Measurements from ENCODE around the gene PSMA1. TPM values are rescaled to one million over a fixed set of nuclear protein-coding genes. Genes with fewer than 3 reads are reported as not detected.

The PSMA1 gene
- total and polyA plus RNA-seq, 12 donors = 92.4 to 304 (median 139) TPM

DNA sequence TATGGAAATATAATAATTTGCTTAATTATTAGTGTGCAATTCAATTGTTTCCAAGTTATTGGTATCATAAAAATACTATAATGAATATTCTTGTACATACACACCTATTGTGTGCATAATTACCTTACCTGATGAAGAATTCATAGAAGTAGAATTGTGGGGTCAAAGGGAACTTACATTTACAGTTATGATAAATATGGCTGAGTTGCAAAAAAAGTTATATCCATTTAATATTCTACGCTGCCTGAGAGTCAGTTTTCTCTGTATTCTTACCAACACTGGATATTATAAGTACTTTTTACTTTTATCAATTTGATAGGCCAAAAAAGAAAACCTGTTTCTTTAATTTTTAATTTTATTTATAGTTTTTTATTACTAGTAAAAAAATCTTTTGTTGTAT lies 2.1 kb upstream of the PSMA1 start:
- no peaks in the 10 kb centered on the region for H3K27me3 ChIP-seq
- intact Hi-C loops (cut with DNase I) = no loop called here
- WGBS, 4 donors = 95 to 100% (median 97%) methylated on average over 1 of the region's 1 CpG

DNA sequence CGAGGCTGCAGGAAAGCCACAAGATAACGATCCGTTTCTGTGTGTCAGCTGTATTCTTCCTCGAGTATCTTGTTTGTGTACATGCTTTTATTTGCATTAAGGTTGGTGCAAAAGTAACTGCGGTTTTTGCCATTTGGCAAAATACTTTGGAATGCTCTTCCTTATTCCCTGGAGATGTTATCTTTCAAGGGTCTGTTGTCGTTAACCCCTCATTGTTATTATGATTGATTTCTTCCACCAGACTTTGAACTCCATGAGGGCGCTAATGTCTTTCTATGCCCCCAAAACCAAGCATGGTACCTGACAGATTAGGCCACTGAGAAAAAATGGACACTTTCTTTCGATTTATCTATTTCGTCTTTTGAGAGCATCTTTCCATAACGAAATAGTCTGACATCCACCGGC lies 563 bp upstream of the PSMA1 start:
- Histone ChIP-seq H3K27ac (peak overlapping the region in 3 of 5 donors; percentile 85 to 95 (median 92)), H3K4me3 (peak overlapping the region; percentile 4 to 84 (median 81)), H3K4me1 (replicated peaks in 1 of 2) (peaks cover 12 to 18% of the 10 kb centered on the region in 2 donors), H3K27me3 (no peaks in the 10 kb centered on the region), H3K36me3 (replicated peaks in 1 of 2) (peaks cover 0 to 21% of the 10 kb centered on the region in 2 donors), H3K9me3 (replicated peaks in 1 of 3) (no peaks in the 10 kb centered on the region)
- intact Hi-C loops (cut with DNase I) = no loop called here
- no peak for TF ChIP-seq POLR2A (IDR thresholded peaks at IDR 0.05)
- TF ChIP-seq, protein P1, sequence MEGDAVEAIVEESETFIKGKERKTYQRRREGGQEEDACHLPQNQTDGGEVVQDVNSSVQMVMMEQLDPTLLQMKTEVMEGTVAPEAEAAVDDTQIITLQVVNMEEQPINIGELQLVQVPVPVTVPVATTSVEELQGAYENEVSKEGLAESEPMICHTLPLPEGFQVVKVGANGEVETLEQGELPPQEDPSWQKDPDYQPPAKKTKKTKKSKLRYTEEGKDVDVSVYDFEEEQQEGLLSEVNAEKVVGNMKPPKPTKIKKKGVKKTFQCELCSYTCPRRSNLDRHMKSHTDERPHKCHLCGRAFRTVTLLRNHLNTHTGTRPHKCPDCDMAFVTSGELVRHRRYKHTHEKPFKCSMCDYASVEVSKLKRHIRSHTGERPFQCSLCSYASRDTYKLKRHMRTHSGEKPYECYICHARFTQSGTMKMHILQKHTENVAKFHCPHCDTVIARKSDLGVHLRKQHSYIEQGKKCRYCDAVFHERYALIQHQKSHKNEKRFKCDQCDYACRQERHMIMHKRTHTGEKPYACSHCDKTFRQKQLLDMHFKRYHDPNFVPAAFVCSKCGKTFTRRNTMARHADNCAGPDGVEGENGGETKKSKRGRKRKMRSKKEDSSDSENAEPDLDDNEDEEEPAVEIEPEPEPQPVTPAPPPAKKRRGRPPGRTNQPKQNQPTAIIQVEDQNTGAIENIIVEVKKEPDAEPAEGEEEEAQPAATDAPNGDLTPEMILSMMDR (IDR thresholded peaks at IDR 0.05) = no peak
- DNase-seq = no peak
- WGBS, 4 donors = 11 to 25% (median 16%) methylated on average over 8 to 11 of the region's 11 CpGs

More for the DNA sequence above, 2.1 kb upstream of the PSMA1 start:
- H3K4me3 ChIP-seq = no peak overlapping the region
- H3K9me3 ChIP-seq (replicated peaks in 1 of 3) = no peaks in the 10 kb centered on the region
- peaks cover 0 to 6% of the 10 kb centered on the region in 2 donors for H3K36me3 ChIP-seq (replicated peaks in 1 of 2)
- peaks cover 12 to 18% of the 10 kb centered on the region in 2 donors for H3K4me1 ChIP-seq (replicated peaks in 1 of 2)
- no peak overlapping the region for H3K27ac ChIP-seq
- no peak for DNase-seq
- TF ChIP-seq, protein P1 (IDR thresholded peaks at IDR 0.05) = no peak
- no peak for TF ChIP-seq POLR2A (IDR thresholded peaks at IDR 0.05)

DNA sequence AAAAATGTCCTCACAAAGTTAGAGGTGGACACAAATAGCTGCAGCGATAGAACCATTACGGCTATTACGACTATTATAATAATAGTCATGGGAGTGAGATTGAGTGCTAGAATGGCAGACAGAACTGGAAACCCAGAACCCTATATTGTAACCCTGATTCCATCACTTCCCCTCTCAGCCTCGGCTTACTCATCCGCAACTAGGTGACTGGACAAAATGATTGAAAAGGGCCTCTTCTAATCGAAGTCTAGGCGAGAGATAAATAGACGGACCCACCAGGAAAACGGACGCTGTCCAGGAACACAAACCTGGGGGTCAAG lies 629 bp downstream of the PSMA1 start:
- peaks cover 0 to 33% of the 10 kb centered on the region in 2 donors for H3K36me3 ChIP-seq (replicated peaks in 1 of 2)
- no peak for TF ChIP-seq POLR2A (IDR thresholded peaks at IDR 0.05)
- TF ChIP-seq, protein P1 (IDR thresholded peaks at IDR 0.05) = no peak
- peak in 1 of 7 donors; percentile 21 for DNase-seq
- H3K27ac ChIP-seq = peak overlapping the region; percentile 75 to 95 (median 92)
- H3K4me1 ChIP-seq (replicated peaks in 1 of 2) = peaks cover 12 to 18% of the 10 kb centered on the region in 2 donors
- no peaks in the 10 kb centered on the region for H3K27me3 ChIP-seq
- intact Hi-C loops (cut with DNase I) = no loop called here
- no peaks in the 10 kb centered on the region for H3K9me3 ChIP-seq (replicated peaks in 1 of 3)
- 1% methylated on average over 10 of the region's 10 CpGs for WGBS, 4 donors
- peak overlapping the region; percentile 60 to 84 (median 81) for H3K4me3 ChIP-seq

DNA sequence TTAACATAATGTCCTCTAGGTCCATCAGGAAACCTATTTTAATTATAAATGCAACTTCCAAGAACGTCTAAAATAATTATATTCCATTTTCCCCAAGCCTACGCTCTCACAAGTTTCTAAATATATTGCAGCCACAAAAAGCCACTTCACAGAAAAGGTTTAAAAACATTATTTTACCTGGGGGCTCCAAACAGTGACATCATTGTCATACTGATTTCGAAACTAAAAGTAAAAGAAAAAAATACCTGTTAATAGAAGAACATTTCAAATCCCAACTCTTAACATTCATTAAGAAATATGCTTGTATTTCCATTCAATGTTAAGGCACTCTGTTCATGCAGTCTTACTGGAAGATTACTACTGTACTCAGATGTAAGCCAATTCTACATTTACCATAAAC lies 1.4 kb downstream of the PSMA1 start:
- Histone ChIP-seq H3K9me3 (replicated peaks in 1 of 3) (no peaks in the 10 kb centered on the region), H3K36me3 (replicated peaks in 1 of 2) (peaks cover 0 to 40% of the 10 kb centered on the region in 2 donors), H3K4me3 (peak overlapping the region in 1 of 4 donors; percentile 82), H3K27me3 (no peaks in the 10 kb centered on the region), H3K4me1 (replicated peaks in 1 of 2) (peaks cover 12 to 18% of the 10 kb centered on the region in 2 donors), H3K27ac (peak overlapping the region in 1 of 5 donors; percentile 92)
- intact Hi-C loops (cut with DNase I) = no loop called here
- 68 to 78% (median 74%) methylated on average over 3 of the region's 3 CpGs for WGBS, 4 donors
- no peak for TF ChIP-seq POLR2A (IDR thresholded peaks at IDR 0.05)
- TF ChIP-seq, protein P1 (IDR thresholded peaks at IDR 0.05) = no peak
- no peak for DNase-seq

Data from adrenal gland (tissue), 12 donors.